Neutrophil (primary cell): ENCODE measurements around the gene GULP1.
"Not testable (repeated sequence)": the region's sequence is repeated elsewhere in the genome, so short reads cannot be mapped to it uniquely, and the experiment has no call there.

Source experiments
- H3K27ac ChIP-seq: fragments of 200-600 bp; sonication (generic); 2 replicates; pipeline ENCODE4 v1.5.1; 2016; ENCODE audit warnings: mild to moderate bottlenecking, moderate library complexity
- H3K27me3 ChIP-seq: fragments of 200-600 bp; sonication (generic); 2 replicates; pipeline ENCODE4 v1.6.0; 2016; ENCODE audit warnings: mild to moderate bottlenecking
- H3K36me3 ChIP-seq: fragments of 200-600 bp; sonication (generic); 2 replicates; pipeline ENCODE4 v1.5.1; 2017
- H3K4me1 ChIP-seq, 2 experiments: fragments of 200-600 bp in 1 of 2; sonication (generic) in 1 of 2; 1 replicate in 1 of 2; 2 replicates in 1 of 2; pipeline versions ENCODE4 v1.5.1 to v1.6.1; 2013 to 2016; ENCODE audit warnings: low read depth in 1 of 2, low read length in 1 of 2, mild to moderate bottlenecking in 1 of 2, moderate library complexity in 1 of 2; ENCODE audit not compliant: control insufficient read depth in 1 of 2, insufficient read depth in 1 of 2
- H3K4me3 ChIP-seq, 2 experiments: fragments of 200-600 bp in 1 of 2; sonication (generic) in 1 of 2; 1 replicate in 1 of 2; 2 replicates in 1 of 2; pipeline ENCODE4 v1.5.1; 2013 to 2016; ENCODE audit warnings: low read depth in 1 of 2, low read length in 1 of 2, mild to moderate bottlenecking in 1 of 2, moderate library complexity in 1 of 2
- H3K9me3 ChIP-seq: fragments of 200-600 bp; sonication (generic); 2 replicates; pipeline ENCODE4 v1.5.1; 2016
- CTCF ChIP-seq: fragments of 200-600 bp; sonication (generic); IDR thresholded peaks from 2 replicates; pipeline ENCODE4 v1.5.1; 2016; ENCODE audit warnings: antibody characterized with exemption

GULP1 gene

GRCh38 chr2:188293601-188294351, 2.1 kb downstream of the GULP1 start:
- no peak overlapping the region for H3K27ac ChIP-seq
- TF ChIP-seq CTCF: no peak
- H3K4me3 ChIP-seq: no peak overlapping the region
- no peaks in the 10 kb centered on the region for H3K9me3 ChIP-seq
- peaks cover 0 to 3% of the 10 kb centered on the region in 2 experiments for H3K4me1 ChIP-seq
- H3K27me3 ChIP-seq: peaks cover 52% of the 10 kb centered on the region
- no peaks in the 10 kb centered on the region for H3K36me3 ChIP-seq

- Histone ChIP-seq H3K9me3 (no peaks in the 10 kb centered on the region), H3K36me3 (no peaks in the 10 kb centered on the region), H3K27me3 (peaks cover 52% of the 10 kb centered on the region), H3K4me3 (no peak overlapping the region), H3K4me1 (peaks cover 0 to 3% of the 10 kb centered on the region in 2 experiments), H3K27ac (no peak overlapping the region)
- TF ChIP-seq CTCF: no peak
Measured at GRCh38 chr2:188294352-188294926, 2.8 kb downstream of the GULP1 start.

GRCh38 chr2:188295067-188295685, 3.5 kb downstream of the GULP1 start:
- Histone ChIP-seq H3K4me3 (no peak overlapping the region), H3K9me3 (no peaks in the 10 kb centered on the region), H3K4me1 (peaks cover 0 to 3% of the 10 kb centered on the region in 2 experiments), H3K36me3 (no peaks in the 10 kb centered on the region), H3K27ac (no peak overlapping the region), H3K27me3 (peaks cover 51% of the 10 kb centered on the region)
- no peak for TF ChIP-seq CTCF

GRCh38 chr2:188297978-188298377, 6.3 kb downstream of the GULP1 start:
- H3K4me1 ChIP-seq: no peaks in the 10 kb centered on the region
- no peaks in the 10 kb centered on the region for H3K36me3 ChIP-seq
- no peak overlapping the region for H3K4me3 ChIP-seq
- H3K27me3 ChIP-seq: peaks cover 23% of the 10 kb centered on the region
- TF ChIP-seq CTCF: no peak
- no peaks in the 10 kb centered on the region for H3K9me3 ChIP-seq
- no peak overlapping the region for H3K27ac ChIP-seq

- H3K4me3 ChIP-seq, H3K27ac ChIP-seq, H3K36me3 ChIP-seq, H3K9me3 ChIP-seq, H3K4me1 ChIP-seq: not testable (repeated sequence)
- H3K27me3 ChIP-seq: peaks cover 13% of the 10 kb centered on the region
Measured at GRCh38 chr2:188298937-188299371, 7.3 kb downstream of the GULP1 start.
